C4-2B (cell line): ENCODE results near the gene CHAC1.

Experiments
- ZFX ChIP-seq: fragments of 450-650 bp; IDR thresholded peaks from 2 replicates; pipeline ENCODE4 v1.6.1; 2017
- TF ChIP-seq, protein P1 (sequence below): fragments of 450-650 bp; conservative IDR thresholded peaks from 2 replicates; pipeline ENCODE4 v1.5.1; 2017; ENCODE audit warnings: mild to moderate bottlenecking

DNA sequence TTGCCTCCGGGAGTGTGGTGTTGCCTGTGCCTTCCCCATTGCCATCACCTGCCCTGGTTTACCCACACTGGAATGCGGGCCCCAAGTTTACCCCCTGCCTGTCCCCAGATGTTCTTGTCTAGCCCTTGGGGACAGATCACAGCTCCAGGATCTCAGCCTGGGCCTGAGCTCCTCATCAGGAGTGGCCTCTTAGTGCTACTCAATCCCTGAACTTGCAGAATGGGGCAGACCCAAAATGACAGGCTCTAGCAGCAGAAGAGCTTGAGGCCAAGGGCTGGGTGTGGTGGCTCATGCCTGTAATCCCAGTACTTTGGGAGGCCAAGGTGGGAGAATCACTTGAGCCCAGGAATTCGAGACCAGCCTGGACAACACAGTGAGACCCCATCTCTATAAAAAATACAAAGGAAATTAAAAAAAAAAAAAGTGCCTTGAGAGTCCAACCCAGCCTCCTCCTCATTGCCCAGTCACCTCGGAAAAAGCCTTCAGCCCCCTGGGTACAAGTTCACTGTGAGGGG is 3.8 kb downstream of the CHAC1 start:
- TF ChIP-seq, protein P1, sequence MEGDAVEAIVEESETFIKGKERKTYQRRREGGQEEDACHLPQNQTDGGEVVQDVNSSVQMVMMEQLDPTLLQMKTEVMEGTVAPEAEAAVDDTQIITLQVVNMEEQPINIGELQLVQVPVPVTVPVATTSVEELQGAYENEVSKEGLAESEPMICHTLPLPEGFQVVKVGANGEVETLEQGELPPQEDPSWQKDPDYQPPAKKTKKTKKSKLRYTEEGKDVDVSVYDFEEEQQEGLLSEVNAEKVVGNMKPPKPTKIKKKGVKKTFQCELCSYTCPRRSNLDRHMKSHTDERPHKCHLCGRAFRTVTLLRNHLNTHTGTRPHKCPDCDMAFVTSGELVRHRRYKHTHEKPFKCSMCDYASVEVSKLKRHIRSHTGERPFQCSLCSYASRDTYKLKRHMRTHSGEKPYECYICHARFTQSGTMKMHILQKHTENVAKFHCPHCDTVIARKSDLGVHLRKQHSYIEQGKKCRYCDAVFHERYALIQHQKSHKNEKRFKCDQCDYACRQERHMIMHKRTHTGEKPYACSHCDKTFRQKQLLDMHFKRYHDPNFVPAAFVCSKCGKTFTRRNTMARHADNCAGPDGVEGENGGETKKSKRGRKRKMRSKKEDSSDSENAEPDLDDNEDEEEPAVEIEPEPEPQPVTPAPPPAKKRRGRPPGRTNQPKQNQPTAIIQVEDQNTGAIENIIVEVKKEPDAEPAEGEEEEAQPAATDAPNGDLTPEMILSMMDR, result no peak
- TF ChIP-seq ZFX, result no peak
